CD4-positive, alpha-beta T cell treated with Interleukin-21 for 1 hour (primary cell): ENCODE measurements around the gene TMEM108.

Experiments used
- DNase-seq: peaks from one replicate; pipeline ENCODE4 v3.0.0-alpha.2; 2020

TMEM108 gene

GRCh38 chr3:133246773-133247172 lies 208.6 kb downstream of the TMEM108 start:
- no peak for DNase-seq

DNA sequence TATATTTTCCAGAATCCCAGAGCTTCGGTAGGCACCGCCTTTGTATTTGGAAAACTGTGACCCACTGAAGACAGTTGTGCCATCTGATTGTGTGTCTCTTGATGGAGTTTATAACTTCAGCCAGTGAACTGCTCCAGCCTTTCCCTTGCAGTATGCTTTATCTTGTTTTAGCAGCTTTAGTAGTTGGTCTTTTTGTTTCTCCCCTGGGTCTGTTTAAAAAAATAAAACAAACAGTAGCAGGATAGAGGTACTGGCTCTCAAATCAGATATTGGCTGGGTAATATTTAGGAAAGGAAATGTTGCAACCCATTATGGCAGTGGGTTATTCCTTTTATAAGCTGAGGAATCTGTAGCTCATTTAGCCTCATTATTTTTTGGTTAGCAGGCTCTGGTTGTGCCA lies 210.2 kb downstream of the TMEM108 start:
- DNase-seq = no peak

DNA sequence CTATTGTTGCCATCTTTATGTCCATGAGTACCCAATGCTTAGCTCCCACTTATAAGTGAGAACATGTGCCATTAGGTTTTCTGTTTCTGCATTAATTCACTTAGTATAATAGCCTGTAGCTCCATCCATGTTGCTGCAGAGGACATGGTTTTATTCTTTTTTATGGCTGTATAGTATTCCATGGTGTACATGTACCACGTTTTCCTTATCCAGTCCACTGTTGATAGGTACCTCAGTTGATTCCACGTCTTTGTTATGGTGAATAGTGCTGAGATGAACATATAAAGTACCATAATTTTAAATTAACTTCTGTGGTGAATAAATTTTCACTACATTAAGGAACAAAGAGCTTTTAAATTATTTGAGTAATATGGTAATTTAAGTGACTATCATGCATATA lies 211.3 kb downstream of the TMEM108 start:
- DNase-seq = no peak

GRCh38 chr3:133254151-133254550 lies 216.0 kb downstream of the TMEM108 start:
- DNase-seq = no peak

GRCh38 chr3:133254716-133255115 lies 216.5 kb downstream of the TMEM108 start:
- DNase-seq = no peak

- no peak for DNase-seq
These were observed 218.7 kb downstream of the TMEM108 start for GRCh38 chr3:133256787-133257483.

- DNase-seq = no peak
These were observed 220.2 kb downstream of the TMEM108 start for GRCh38 chr3:133258358-133258757.

GRCh38 chr3:133259767-133260166 lies 221.6 kb downstream of the TMEM108 start:
- DNase-seq = no peak

- no peak for DNase-seq
These were observed 224.1 kb downstream of the TMEM108 start for GRCh38 chr3:133262333-133262732.

- DNase-seq = no peak
These were observed 226.7 kb downstream of the TMEM108 start for GRCh38 chr3:133264920-133265319.

- DNase-seq = no peak
These were observed 230.5 kb downstream of the TMEM108 start for GRCh38 chr3:133268726-133269134.

DNA sequence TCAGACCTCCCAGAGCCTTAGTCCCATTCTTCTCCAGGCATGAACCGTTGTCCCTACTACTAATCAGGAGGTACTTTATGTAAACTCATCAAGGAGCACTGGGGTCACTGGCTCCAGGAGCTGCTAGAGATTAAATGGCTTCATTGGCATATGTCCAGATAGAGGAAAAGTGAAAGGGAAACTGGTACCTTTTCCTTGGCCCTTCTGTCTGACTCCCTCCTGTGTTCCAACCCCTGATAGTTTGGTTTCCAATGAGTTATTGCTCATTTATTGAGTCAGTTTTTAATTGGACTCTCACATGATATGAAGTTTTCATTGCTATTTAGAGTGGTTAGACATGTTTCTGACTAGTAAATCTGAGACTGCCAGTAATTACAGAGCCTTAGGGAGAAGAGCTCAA lies 231.2 kb downstream of the TMEM108 start:
- DNase-seq = no peak

DNA sequence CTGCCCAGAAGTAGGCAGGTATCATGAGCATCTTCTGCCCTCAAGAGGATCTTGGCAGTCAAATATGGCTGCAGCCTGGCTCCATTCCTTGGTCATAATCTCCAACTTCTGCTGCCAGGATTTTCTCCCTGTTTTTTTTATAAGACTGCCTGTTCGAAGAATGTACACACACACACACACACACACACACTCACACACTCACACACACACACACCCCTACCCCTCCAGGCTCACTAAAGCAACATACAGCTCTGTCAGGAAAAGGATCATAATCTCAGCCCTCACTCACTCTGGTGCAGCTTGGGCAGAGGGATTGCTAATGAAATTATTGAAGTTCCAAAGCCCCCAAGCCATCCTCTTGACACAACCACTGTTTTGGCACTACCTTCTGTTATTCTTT lies 232.4 kb downstream of the TMEM108 start:
- no peak for DNase-seq

DNA sequence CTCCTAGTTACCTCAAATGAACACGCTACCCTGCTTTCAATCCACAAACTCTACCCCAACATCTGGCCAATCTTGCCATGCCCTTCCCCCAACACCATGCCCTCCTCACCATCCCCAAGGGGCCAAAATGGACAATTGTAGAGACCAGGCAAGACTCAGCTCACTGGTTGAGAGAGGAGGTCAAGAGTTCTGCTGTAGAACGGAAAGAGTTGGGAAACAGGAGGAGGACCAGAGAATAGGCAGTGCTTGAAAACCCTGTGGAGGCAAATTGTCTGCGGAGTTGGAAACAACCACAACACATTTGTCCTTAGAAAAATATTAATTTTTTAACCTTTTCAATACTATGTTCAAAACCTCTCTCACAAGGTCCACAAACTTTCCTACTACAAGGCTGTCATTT lies 232.9 kb downstream of the TMEM108 start:
- DNase-seq = no peak

DNA sequence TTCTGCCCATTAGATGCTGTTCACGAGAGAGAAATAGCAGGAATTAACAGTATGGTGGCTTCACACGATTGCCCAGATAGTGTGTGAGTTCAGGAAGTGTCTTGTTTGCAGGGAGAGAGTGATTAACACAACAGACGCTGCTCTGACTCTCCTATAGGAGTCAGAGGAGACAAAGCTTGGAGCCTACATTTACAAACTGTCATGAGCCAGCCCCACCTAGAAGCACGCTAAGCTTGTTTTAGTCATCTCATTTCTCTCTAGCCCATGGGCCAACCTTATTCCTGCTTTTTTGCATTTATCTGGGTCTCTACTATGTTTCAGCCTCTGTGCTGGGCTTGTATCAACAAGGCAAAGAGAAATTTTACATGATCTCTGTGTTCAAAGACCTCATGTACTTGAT lies 233.3 kb downstream of the TMEM108 start:
- DNase-seq = no peak

- no peak for DNase-seq
These were observed 235.2 kb downstream of the TMEM108 start for GRCh38 chr3:133273346-133273745.

- no peak for DNase-seq
These were observed 236.3 kb downstream of the TMEM108 start for GRCh38 chr3:133274477-133274876.

- DNase-seq = no peak
These were observed 238.4 kb downstream of the TMEM108 start for GRCh38 chr3:133276594-133276993.

- DNase-seq = no peak
These were observed 239.6 kb downstream of the TMEM108 start for GRCh38 chr3:133277813-133278212.

DNA sequence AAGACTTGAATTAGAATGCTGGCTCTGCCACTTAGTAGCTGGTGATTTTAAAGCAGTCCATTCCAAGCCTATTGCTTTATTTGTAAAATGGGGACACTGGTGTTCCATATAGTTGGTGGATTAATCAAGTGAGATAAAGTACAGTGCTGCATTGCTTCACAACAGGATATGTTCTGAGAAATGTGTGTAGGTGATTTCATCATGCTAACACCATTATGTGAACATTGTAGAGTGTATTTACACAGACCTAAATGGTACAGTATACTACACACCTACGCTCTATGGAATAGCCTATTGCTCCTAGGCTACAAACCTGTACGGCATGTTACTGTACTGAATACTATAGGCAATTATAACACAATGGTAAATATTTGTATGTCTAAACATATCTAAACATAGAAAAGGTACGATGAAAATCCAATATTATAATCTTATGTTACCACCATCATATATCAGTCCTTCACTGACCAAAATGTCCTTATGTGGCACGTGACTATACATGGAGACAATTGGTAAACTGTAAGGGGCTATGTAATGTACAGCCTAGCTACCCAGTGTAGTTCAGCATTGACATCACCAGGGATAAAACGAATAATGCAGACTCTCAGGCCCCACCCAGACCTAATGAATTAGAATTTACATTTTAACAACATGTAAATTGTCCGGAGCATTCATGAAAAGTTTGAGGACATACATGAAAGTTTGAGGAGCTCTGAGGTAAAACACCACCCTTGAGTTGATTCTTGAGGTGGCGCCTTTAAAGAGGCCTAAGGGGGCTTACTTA lies 240.3 kb downstream of the TMEM108 start:
- DNase-seq = no peak

DNA sequence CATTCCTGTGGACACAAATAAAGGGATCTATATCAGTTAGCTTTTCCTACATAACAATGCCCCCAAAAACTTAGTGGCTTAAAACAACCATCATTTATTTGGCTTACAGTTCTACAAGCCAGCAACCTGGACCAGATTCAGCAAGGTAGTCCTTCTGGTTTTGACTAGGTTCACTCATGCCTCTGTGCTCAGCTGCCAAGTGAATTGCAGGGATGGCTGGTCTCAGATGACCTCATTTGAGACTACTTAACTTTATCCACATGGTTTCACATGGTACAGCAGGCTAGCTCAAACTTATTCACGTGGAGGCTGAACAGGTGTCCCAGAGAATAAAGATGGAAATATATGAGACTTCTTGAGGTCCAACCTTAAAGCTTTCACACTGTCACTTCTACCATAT lies 242.4 kb downstream of the TMEM108 start:
- DNase-seq = no peak

DNA sequence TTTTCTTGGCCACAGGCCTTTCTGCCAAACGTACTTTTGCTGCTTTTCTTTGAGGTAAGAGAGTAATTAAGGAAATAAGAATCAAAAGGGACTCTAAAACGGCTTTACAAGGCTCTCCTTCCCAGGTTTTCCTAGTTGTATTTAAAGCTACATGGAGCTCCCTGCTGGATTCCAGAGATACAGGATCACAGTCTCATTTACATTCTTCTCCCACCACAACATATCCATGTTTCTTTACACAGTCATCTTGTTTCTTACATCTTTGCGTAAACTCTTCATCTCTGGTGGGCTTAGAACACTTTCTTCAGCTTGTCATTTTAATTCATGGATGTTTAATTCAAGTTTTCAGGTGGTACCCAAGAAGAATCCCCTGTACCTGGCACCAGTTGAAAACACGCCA lies 244.0 kb downstream of the TMEM108 start:
- no peak for DNase-seq

DNA sequence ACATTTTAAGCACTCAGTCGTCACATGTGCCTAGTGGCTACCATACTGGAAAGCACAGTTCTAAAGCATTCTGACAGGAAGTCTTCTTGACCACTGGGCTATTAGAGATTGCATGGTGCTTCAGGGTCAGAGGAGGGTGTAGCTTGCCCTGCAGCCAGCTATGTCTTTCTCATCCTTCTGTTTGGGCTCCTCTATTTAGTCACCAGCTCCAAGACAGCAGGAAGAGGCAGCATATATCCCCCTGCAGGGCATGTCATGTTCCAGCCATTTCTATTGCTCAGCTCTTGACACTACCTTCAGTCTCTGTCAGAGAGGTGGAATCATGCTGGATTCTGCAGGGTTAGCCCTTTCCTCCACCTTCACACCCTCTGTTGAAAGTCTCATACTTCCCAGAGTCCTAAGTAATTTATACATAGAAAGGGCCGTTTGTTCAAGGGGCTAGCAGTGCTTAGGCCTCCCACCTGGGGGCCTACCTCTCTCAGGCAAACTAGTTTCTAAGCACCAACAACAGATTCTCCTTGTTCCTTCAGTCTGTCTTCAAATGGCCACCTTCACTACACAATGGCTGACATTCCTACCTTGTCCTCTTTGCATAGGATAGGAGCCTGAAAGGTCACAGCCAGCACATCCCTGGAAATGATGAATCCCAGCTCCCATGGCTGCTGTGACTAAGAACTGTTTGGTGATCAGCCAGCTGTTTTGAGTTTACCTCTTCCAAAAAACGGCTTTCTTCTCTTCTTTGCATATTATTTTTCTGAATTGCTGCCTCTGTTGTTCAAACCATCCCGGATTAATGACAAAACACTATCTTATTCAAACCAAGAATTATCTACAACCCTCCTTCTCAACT lies 246.0 kb downstream of the TMEM108 start:
- DNase-seq = no peak

- no peak for DNase-seq
These were observed 251.1 kb downstream of the TMEM108 start for GRCh38 chr3:133289322-133289721.
